Measurements from ENCODE around the gene SPG7. TPM values are rescaled to one million over a fixed set of nuclear protein-coding genes. Genes with fewer than 3 reads are reported as not detected.
A peak's percentile ranks its signal among the peaks of the same experiment; 100 is the strongest.

The SPG7 gene
- total RNA-seq, 1 donor from 2014 or later, result 108 TPM

GRCh38 chr16:89482817-89483205, 25.4 kb upstream of the SPG7 start:
- DNase-seq (no peak), ATAC-seq (no peak)
- intact Hi-C loops (cut with micrococcal nuclease), result loop anchor here (10.0 kb wide), 1 partner anchor 138 kb away; no protein-coding TSS in a partner anchor

- ATAC-seq (no peak), DNase-seq (no peak)
- intact Hi-C loops (cut with micrococcal nuclease), result loop anchor here (10.0 kb wide), 1 partner anchor 139 kb away; no protein-coding TSS in a partner anchor
These were observed 24.1 kb upstream of the SPG7 start for GRCh38 chr16:89484041-89484501.

DNA sequence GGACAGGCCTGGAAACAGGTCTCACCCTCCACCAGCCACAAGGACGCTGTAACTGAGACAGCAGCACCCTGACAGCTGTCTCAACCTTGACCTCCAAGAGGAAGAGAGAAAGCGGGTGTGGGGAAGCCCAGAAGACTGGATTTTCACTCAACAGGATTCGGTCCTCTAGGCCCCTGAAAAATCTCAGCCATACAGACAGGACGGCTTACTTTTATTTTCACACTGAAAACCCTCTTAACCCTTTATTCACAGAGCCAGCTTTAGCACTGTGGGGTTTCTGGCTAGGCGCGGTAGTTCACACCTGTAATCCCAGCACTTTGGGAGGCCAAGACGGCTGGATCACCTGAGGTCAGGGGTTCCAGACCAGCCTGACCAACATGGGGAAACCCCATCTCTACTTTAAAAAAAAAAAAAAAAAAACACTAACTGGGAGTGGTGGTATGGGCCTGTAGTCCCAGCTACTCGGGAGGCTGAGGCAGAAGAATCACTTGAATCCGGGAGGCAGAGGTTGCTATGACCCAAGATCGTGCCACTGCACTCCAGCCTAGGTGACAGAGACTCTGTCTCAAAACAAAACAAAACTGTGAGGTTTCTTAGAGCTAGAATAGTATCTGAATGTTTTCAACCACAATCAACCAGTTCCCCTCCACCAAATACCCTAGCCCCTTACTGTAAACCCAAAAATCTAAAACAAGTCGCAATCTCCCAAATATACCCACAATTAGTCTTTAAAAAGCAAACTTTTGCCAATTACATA, 23.1 kb upstream of the SPG7 start:
- intact Hi-C loops (cut with micrococcal nuclease), result loop anchor here (10.0 kb wide), 1 partner anchor 140 kb away; no protein-coding TSS in a partner anchor
- DNase-seq (no peak), ATAC-seq (peak; percentile 8)

DNA sequence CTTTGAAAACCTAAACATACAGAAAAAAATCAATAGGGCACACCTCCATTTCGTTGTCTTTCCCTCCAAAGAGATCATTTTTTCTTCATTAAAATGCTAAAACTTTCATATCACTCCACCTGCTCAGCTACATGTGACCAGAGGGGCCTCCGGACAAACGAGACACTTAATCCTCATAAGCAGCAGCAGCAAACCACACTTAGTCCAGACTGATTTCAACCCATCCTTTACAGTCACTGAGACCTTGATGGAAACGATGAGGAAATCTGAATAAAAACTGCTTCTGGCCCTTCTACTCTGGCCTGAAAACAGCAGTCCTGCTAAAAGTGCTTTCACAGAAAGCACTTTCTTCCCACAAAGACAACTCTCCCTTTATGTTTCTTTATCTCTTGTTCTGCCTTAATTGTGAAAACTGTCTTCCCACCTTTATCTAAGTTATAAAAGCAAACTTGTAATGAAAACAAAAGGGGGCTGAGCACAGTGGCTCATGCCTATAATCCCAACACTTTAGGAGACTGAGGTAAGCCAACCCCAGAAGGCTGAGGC, 22.4 kb upstream of the SPG7 start:
- DNase-seq, result no peak
- intact Hi-C loops (cut with micrococcal nuclease), result loop anchor here (10.0 kb wide), 1 partner anchor 141 kb away; no protein-coding TSS in a partner anchor
- no peak for ATAC-seq

DNA sequence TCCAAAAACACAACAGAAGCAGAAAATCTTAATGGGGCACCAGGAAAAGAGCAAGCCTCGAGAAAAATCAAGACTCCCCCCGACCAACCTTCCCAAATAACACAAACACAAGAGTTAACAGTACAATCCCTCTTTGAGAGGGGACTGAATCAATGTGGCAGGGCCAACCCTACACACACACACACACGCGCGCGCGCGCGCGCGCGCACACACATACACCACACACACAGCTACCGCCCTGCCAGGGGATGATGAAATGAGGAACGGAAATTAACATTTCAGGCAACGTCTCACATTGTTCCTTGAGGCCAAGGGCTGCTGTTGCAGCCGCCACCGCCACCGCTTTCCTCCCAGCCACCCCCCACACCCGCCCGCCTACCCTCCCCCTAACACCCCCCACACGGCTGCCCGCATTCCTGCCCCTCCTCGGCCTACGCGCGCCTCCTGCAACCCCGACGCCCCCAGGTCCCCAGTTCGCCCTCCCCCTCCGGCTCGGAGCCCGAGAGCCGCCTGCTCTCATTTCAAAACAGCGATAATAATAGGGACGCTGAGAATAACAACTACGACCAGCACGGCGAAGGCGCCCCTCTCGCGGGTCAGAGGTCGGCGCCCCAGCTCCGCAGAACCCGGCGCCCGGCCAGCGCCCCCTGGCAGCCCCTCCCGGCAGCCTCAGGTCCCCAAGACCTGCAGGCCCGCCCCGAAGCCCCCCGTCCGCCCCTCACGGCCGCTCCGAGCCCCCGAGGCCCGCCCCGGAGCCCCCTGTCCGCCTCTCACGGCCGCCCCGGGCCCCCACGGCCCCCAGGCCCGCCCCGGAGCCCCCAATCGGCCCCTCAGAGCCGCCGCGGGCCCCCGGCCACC, 18.9 kb upstream of the SPG7 start:
- ATAC-seq, result peak; percentile 43
- DNase-seq, result peak; percentile 84
- intact Hi-C loops (cut with micrococcal nuclease), result loop anchor here (10.0 kb wide), 1 partner anchor 144 kb away; no protein-coding TSS in a partner anchor

DNA sequence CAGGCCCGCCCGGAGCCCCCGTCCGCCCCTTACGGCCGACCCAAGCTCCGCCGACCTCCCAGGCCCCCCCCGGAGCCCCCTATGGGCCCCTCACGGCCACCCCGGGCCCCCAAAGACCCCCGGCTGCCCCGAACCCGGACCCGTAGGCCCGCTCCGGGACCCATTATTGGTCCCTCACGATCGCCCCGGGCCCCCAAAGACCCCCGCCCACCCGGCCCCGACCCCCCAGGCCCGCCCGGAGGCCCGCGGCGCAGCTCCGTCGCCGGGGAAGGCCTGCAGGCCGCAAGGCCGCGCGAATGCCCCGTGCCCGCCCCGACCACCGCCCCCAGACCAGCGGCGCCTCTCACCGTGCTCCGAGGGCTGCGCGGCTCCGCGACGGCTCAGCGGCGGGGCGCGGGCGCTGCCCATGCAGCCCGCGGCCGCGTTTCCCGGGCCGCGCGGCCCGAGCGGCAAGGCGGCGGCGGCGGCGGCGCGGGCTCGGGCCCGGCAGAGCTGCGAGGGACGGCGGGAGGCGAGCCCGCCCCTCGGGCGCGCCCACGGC, 18.2 kb upstream of the SPG7 start:
- ATAC-seq (no peak), DNase-seq (peak; percentile 42)

GRCh38 chr16:89490439-89491237, 17.6 kb upstream of the SPG7 start, which contains the start of gene ANKRD11:
Gene ANKRD11 (minus strand): TSS chr16:89490561. CDS start chr16:89317019, 173,542 bp downstream.
- peak; percentile 98 for DNase-seq
- ATAC-seq, result peak; percentile 98
- intact Hi-C loops (cut with micrococcal nuclease), result no loop called here

More for the DNA sequence above, 18.2 kb upstream of the SPG7 start:
- intact Hi-C loops (cut with micrococcal nuclease), result loop anchor here (10.0 kb wide), 1 partner anchor 145 kb away; no protein-coding TSS in a partner anchor

GRCh38 chr16:89491238-89491869, 16.8 kb upstream of the SPG7 start:
- DNase-seq (no peak), ATAC-seq (no peak)
- intact Hi-C loops (cut with micrococcal nuclease), result no loop called here

GRCh38 chr16:89491974-89492687, 16.1 kb upstream of the SPG7 start:
- intact Hi-C loops (cut with micrococcal nuclease), result no loop called here
- no peak for DNase-seq
- ATAC-seq, result no peak

DNA sequence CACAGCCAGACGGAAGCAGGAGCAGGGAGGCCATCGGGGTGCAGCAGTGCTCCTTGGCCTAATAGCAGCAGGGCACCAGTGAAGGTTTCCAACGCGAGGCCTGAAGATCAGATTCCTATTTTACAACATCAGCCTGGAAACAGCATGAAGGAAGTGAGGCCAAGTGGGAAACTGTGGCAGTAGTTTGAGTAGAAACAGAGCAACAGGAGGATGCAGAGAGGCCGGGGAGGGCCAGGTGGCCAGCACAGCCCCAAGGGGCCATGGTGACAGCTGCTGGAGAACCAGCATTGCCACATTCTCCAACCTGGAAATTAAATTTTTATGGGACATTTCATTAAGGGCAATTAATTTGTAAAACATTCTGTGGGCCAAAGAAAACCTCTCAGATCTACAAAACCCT, 14.4 kb upstream of the SPG7 start:
- intact Hi-C loops (cut with micrococcal nuclease), result no loop called here
- ATAC-seq, result no peak
- DNase-seq, result no peak

DNA sequence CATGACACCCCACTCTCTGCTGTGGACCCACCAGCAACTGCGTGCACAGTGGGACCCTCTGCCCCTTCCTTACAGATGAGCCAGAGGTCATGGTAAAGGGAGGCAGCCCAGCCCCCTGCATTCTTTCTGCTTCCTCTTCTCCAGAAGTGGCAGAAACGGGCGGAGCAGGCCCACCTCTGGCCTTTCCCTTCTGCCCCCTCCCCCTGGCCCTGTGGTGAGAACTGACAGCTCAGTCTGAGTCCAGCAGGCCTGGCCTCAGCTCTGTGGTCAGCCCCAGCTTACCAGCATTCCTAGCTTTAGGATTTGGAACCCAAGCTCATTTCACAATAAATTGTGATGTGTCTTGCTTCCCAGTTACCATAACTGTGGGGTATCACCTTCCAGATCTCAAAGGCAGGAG, 13.1 kb upstream of the SPG7 start:
- intact Hi-C loops (cut with micrococcal nuclease), result no loop called here
- no peak for DNase-seq

DNA sequence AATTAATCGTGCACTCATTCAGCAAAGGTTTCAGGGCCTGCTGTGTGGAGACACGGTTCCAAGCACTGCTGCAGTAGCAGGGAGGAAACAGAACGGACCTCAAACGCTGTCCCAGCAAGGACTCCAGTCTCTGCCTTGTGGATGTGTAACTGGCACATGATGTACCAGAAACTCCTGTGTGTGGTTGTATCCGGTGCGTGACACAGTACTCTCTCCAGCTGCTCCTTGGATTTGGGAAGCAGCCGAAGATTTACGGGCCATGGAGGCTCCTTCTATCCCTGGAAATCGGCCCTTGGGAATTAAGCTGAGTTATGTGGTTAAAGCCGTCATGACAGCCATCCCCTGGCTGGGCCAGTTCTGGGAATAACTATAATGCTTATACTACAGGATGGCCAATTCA, 9.4 kb upstream of the SPG7 start:
- ATAC-seq, result peak; percentile 58
- intact Hi-C loops (cut with micrococcal nuclease), result no loop called here
- DNase-seq, result no peak

More for the DNA sequence above, 13.1 kb upstream of the SPG7 start:
- ATAC-seq, result no peak

- DNase-seq (no peak), ATAC-seq (no peak)
- intact Hi-C loops (cut with micrococcal nuclease), result no loop called here
These were observed 8.4 kb upstream of the SPG7 start for GRCh38 chr16:89499767-89500166.

DNA sequence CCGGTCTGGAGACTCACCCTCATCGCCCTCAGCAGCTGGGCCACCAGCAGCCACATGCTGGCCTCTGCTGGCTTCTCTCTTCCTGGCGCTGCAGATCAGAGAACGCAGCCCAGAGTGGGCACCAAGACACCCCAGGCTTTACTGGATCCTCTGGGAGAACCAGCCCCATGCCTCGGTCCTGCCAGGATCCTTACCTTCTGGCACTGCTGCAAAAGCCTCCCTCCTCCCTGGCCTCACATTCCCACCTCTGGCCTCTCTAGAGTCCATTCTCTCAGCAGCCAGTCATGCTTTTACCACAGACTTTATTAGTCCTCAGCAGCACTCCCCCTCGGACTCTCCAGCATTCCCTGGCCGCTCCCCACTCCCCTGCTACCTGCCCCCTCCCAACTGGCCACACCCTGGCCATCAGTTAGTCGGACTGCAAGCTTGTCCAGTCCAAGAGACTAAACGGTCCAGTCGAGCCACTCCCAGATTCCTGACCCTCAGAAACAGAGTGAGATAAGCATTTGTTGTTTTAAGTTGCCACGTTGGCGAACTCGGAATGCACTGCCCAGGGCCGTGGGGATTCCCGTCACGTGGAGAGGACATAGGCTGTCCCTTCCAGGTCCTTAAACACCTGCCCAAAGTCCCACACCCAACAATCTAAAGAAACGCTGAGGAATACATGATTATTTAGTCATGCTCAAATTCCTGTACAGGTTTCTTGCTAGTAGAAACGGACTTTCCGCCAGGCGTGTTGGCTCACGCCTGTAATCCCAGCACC, 5.9 kb upstream of the SPG7 start:
- intact Hi-C loops (cut with micrococcal nuclease), result no loop called here
- ATAC-seq, result no peak
- DNase-seq, result no peak

- DNase-seq, result no peak
- ATAC-seq, result no peak
- intact Hi-C loops (cut with micrococcal nuclease), result no loop called here
These were observed 4.1 kb upstream of the SPG7 start for GRCh38 chr16:89504091-89504490.

GRCh38 chr16:89505204-89506112, 2.7 kb upstream of the SPG7 start:
- DNase-seq (peak; percentile 85), ATAC-seq (peak; percentile 27)
- intact Hi-C loops (cut with micrococcal nuclease), result no loop called here

Data from left ventricle myocardium superior (tissue), 1 donor.